ENCODE measurements around the gene MTA1.

Gene MTA1

GRCh38 chr14:105419195-105420091, at the start of gene MTA1:
Gene MTA1 (plus strand): TSS chr14:105419827. CDS start chr14:105420036, 209 bp downstream.
- DNase-seq: peak; percentile 35

- no peak for DNase-seq
Observed at GRCh38 chr14:105374389-105374788, 45.2 kb upstream of the MTA1 start.

GRCh38 chr14:105375635-105376057, 44.0 kb upstream of the MTA1 start:
- no peak for DNase-seq

DNA sequence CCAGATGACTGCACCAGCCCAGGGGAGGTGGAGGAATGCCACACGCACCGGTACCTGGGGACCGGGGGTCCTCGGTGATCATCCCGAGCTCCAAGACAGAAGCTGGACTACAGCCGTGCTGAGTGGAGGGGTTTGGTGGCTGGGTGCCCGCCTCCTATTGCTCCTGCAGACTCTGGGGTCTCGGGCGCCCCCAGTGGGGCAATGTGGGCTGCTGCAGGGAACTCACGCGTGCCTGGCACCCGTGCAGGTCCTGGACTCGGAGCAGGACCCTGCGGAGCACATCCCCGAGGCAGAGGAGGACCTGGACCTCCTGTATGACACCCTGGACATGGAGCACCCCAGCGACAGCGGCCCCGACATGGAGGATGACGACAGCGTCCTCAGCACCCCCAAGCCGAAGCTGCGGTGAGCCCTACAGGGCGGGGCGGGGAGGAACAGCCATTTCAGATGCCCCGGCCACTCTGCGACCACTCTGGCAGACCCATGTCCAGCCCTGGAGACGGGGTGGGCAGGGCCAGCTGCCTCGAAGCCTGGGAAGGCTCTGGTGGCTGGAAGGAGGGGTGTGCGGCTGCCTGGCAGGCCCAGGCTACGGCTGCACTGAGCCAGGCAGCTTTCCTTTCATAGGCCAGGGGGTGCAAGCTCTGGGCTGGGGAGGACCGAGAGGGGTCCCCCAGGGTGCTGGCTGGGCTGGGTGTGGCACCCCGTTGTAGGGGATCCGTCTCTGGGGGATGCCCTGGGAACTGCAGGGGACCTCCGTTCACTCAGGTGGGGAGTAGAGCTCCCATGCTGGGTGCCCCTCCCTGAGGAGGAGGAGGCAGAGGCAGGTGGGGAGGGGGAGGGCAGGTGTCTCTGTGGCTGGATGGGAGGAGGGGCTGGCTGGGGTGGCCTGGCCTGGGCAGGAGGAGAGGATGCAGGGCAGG, 42.8 kb upstream of the MTA1 start:
- no peak for DNase-seq

- DNase-seq: no peak
Observed at GRCh38 chr14:105377555-105378182, 42.0 kb upstream of the MTA1 start.

- DNase-seq: no peak
Observed at GRCh38 chr14:105378199-105378598, 41.4 kb upstream of the MTA1 start.

DNA sequence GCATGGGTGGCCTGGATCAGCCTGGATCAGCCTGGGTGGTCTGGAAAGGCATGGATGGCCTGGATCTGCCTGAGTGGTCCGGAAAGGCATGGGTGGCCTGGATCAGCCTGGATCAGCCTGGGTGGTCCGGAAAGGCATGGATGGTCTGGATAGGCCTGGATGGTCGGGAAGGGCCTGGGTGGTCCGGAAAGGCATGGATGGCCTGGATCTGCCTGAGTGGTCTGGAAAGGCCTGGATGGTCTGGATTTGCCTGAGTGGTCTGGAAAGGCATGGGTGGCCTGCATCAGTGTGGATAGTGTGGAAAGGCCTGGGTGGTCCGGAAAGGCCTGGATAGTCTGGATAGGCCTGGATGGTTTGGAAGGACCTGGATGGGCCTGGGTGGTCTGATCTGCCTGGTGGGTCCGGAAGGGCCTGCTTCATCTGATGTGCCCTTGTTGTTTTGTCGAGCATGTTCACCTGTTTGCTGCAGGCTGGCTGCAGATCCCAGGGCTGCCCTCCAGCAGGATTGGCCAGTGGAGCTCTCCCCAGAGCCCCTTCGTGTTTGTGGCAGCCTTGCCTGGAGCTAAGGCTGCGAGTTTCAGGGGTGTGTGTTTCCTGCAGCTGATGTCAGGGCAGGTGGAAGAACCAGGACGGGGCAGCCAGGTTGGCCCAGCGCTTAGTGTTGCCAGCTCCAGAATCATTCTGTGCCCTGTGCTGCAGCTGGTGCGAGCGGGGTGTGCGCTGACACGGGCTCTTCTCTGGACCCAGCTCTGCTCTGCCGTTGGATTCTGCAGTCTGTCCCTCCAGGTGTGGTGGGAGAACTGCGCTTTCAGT, 40.5 kb upstream of the MTA1 start:
- no peak for DNase-seq

- DNase-seq: no peak
Observed at GRCh38 chr14:105379946-105380345, 39.7 kb upstream of the MTA1 start.

- no peak for DNase-seq
Observed at GRCh38 chr14:105380756-105381155, 38.9 kb upstream of the MTA1 start.

GRCh38 chr14:105381446-105382342, 37.9 kb upstream of the MTA1 start:
- DNase-seq: no peak

DNA sequence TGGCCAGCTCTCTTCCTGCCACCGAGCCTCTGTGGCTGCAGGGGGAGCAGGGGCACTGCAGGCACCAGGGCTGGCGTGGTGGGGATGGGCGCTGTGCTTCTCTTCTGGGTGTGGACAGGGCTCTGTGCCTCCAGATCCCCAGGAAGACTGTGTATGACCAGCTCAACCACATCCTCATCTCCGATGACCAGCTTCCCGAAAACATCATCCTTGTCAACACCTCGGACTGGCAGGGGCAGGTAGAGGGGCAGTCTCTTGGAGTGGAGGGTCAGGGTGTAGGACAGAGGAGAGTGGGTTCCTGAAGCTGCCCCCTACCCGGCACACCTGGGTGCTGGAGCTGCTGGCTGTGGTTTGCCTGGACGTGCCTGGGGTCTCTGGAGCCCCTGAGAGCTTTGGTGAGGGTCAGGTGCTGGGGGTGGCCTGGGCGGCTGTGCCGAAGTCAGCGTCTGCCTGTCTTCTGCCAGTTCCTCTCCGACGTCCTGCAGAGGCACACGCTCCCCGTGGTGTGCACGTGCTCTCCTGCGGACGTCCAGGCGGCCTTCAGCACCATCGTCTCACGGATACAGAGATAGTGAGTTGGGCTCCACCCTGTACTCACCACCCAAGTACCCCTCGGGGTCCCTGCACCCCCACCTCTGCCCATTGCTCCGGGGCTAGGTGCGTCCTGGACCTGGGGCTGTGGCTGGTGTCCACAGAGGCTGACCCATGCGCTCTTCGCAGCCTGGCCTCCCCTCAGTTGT, 37.1 kb upstream of the MTA1 start:
- no peak for DNase-seq

- no peak for DNase-seq
Observed at GRCh38 chr14:105383083-105383730, 36.4 kb upstream of the MTA1 start.

DNA sequence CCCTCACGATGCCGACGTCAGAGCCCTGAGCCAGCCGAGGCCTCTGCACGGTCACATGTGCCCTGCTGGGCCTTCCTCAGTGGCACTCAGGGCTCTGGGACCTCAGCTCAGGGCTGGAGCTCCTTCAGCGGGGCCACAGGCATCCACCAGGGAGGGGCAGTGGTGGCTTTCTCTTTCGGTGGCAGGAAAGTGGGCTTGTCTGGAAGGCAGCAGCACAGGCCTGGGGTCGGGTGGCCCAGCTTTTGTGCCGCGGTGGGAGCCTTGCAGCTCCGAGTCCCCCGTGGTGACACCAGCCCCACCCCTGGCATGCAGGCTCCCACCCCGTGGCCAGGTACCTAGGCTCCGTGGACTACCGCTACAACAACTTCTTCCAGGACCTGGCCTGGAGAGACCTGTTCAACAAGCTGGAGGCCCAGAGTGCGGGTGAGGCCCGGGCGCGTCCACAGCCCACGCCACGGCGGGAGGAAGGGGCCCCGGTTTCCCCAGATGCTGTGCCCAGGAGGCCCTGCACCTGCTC, 35.5 kb upstream of the MTA1 start:
- DNase-seq: no peak

DNA sequence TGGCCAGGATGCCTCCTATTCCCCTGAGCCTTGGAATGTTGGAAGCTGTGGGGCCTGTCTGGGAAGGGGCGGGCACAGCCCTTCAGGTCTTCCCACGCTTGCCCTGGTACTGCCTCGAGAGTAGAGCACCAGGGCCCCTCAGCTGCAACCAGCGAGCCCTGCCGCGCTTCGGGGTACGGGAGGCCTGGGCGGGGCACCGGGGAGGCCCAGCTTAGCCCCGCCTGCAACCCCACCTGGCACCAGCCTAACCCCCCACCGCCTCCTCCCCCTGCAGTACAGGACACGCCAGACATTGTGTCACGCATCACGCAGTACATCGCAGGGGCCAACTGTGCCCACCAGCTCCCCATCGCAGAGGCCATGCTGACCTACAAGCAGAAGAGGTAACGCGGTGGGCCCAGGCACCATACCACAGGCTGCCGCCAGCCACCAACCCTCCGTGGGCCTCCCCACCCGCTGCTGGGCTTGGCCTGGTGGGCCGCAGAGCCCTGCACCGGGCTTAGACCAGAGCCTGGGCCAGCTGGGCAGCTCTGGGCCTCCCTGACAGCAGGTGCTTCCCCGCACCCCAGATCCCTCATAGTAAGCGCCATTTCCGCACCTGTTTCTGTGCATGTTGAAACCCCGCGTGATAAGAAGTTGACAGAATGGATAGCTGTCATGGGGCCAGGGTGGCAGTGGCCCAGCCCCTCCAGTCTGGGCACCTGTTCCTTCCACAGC, 34.9 kb upstream of the MTA1 start:
- no peak for DNase-seq

GRCh38 chr14:105385322-105385637, 34.3 kb upstream of the MTA1 start:
- DNase-seq: no peak

GRCh38 chr14:105385698-105386365, 33.8 kb upstream of the MTA1 start:
- no peak for DNase-seq

DNA sequence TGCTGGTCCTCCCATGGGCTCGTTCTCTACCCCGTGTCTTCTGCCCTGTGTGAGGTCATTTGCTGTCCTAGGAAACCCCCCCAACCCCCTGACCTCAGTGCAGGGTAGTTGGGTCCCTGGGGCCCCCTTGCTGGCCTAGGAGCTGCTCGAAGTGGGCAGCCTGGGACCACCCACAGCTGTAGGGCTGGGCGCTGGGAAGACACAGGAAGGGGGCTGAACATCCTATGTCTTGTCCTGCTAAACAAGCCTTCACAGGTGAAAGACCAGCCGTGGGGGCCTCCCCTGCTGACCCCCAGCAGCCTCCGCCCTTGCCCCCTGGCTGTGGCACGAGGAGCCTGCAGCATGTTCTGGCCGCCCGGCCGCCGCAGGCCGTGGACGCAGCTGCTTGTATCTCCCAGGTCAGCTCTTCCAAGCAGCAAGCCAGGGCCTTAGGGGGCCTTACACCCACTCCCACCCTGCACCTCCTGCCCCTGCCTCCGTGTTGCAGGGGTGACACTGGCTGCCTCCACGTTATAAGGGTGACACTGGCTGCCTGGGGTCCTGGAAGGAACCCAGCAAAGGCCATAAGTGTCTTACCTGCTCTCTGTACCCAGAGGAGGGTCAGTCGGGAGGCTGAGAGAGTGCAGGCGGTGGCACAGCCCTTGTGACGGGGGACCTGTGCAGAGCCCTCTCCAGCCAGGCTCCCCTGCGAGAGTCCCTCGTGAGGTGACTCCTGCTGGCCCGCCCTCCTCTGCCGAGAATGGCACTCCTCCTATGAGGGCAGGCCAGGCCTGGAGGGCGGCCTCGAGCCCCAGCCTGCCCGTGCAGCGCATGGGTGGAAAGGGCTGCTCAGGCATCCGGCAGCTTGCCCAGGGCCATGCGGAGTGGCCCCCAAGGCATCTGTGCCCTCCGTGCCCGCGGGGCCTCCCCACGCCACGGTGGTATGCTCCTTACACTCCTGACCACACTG, 32.8 kb upstream of the MTA1 start:
- no peak for DNase-seq
